ENCODE measurements around the gene TES. TPM values are rescaled to one million over a fixed set of nuclear protein-coding genes. Genes with fewer than 3 reads are reported as not detected.

Gene TES
- total RNA-seq, 1 experiment from 2014 or later: 120 TPM

DNA sequence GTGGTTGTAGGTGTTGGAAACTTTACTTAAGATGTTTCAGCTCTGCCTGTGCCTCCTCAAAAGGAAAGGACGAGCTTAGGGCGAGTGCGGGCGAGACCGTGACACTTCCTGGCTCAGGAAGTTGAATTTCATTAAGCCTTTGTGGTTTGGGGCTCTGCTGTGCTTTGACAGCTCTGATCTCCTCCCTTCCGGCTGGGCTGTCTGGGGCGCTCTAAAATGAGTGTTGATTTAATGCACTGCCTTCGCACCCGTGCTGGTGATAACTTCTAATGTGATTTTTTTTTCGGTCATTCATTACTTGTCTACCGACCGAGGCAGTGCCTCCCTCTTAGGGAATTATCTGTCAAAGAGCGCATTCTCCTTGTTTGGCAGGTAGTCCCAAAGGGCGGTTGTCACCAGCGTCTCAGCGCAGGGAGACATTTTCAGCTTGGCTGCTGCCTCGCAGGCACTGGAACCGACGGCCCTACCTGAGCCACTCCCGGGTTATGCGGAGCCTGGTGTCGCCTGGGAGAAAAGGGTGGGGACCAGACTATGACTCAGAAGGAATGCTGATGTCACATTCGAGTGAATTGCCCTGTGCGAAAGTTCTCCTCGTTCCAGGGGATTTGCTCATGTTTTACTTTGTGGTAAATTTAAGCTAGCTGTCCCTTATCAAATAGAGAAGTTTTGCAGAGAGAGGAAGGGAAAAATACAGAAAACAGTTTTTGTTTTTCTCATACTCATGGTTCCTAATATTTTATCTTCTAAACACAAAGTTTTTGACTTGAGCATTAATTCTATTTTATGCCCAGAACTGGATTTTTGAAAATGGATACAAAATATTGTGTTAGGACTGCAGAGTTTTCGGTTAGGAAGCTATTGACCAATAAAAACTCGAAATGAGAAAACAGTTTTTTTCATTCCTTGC, 920 bp downstream of the TES start:
- H3K27me3 ChIP-seq (ENCODE audit: low read length): no peaks in the 10 kb centered on the region
- BruUV-seq (replicated peaks): TSS peak; percentile 98
- peaks cover 59% of the 10 kb centered on the region for H3K79me2 ChIP-seq (ENCODE audit: low read length)
- H3K36me3 ChIP-seq (ENCODE audit: low read depth, low read length): no peaks in the 10 kb centered on the region; the same call in 1 of the 2 replicates
- H4K20me1 ChIP-seq (ENCODE audit: low read length): peaks cover 46% of the 10 kb centered on the region
- H3F3A ChIP-seq (ENCODE audit: low read length, unreplicated experiment): no peaks in the 10 kb centered on the region
- peak; percentile 75 for ATAC-seq
- ChIA-PET CTCF (interaction anchor here (0.7 to 2.5 kb wide), 3 partner anchors 19 to 315 kb away, joined by 3 to 13 read pairs (median 3); no protein-coding TSS in a partner anchor), POLR2A (ENCODE audit: unreplicated experiment) (interaction anchor here (0.5 to 2.1 kb wide), 11 partner anchors 10 to 633 kb away, joined by 3 to 9 read pairs (median 4); no protein-coding TSS in a partner anchor)
- H3K4me2 ChIP-seq (ENCODE audit: low read length): peak overlapping the region; percentile 94
- TF ChIP-seq EZH2 (IDR thresholded peaks at IDR 0.05; ENCODE audit: low read length, unreplicated experiment) (no peak), EZH2phosphoT487 (IDR thresholded peaks at IDR 0.05; ENCODE audit: borderline replicate concordance, low read length) (no peak)
- TF ChIP-seq, protein P1, sequence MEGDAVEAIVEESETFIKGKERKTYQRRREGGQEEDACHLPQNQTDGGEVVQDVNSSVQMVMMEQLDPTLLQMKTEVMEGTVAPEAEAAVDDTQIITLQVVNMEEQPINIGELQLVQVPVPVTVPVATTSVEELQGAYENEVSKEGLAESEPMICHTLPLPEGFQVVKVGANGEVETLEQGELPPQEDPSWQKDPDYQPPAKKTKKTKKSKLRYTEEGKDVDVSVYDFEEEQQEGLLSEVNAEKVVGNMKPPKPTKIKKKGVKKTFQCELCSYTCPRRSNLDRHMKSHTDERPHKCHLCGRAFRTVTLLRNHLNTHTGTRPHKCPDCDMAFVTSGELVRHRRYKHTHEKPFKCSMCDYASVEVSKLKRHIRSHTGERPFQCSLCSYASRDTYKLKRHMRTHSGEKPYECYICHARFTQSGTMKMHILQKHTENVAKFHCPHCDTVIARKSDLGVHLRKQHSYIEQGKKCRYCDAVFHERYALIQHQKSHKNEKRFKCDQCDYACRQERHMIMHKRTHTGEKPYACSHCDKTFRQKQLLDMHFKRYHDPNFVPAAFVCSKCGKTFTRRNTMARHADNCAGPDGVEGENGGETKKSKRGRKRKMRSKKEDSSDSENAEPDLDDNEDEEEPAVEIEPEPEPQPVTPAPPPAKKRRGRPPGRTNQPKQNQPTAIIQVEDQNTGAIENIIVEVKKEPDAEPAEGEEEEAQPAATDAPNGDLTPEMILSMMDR (conservative IDR thresholded peaks at IDR 0.05; ENCODE audit: low read depth, low read length): no peak
- peak overlapping the region; percentile 98 for H3K9ac ChIP-seq (ENCODE audit: low read length)
- no peaks in the 10 kb centered on the region for H3K9me3 ChIP-seq (ENCODE audit: low read length)
- peaks cover 40% of the 10 kb centered on the region for H3K4me1 ChIP-seq (ENCODE audit: insufficient read depth, low read length)
- intact Hi-C loops (cut with micrococcal nuclease): loop anchor here (1.0 to 5.0 kb wide), 4 partner anchors 21 to 566 kb away; no protein-coding TSS in a partner anchor
- H2AFZ ChIP-seq (ENCODE audit: low read length): peak overlapping the region; percentile 60
- peak overlapping the region; percentile 97 for H3K27ac ChIP-seq (ENCODE audit: low read length)
- H3K9me2 ChIP-seq (replicated peaks; ENCODE audit: low read length): no peaks in the 10 kb centered on the region
- peak; percentile 95 for DNase-seq
- peak overlapping the region; percentile 93 for H3K4me3 ChIP-seq (ENCODE audit: low read length)

DNA sequence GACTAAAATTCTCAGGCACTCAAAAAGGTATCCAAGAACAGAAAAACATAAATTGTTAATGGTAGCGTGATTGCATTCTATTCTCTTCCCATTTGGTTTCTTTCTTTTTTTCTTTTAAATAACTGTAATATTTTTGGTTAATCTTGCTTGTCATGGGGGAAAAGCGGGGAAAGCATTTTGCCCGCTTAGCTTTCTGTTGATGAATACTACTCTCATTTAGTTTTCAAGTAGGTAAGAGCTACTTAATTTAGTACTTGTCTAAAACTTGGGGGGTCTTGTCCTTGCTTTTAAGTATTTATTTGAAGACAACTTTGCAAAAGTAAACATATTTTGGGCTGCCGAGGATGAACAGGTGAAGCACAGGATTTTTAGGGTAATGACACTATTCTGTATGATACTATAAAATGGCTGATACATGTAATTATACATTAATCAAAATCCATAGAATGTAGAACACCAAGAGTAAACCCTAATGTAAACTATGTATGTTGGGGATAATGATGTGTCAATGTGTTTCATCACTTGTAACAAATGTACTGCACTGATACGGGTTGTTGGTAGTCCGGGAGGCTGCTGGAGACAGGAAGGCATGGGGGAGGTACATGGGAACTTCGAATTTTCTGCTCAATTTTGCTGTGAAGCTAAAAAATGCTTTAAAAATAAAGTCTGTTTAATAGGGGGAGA, 1.7 kb downstream of the TES start:
- POLR2A ChIA-PET (ENCODE audit: unreplicated experiment): interaction anchor here (0.5 to 2.1 kb wide), 9 partner anchors 15 to 1058 kb away, joined by 3 to 9 read pairs (median 4); no protein-coding TSS in a partner anchor
- peak overlapping the region; percentile 93 for H3K4me3 ChIP-seq (ENCODE audit: low read length)
- TSS peak; percentile 36 for BruUV-seq (replicated peaks)

More for the DNA sequence above, 1.7 kb downstream of the TES start:
- CTCF ChIA-PET: interaction anchor here (1.1 to 2.5 kb wide), 2 partner anchors 18 to 32 kb away, joined by 3 to 13 read pairs; no protein-coding TSS in a partner anchor
- Histone ChIP-seq H2AFZ (ENCODE audit: low read length) (no peak overlapping the region), H3K9me3 (ENCODE audit: low read length) (no peaks in the 10 kb centered on the region), H3F3A (ENCODE audit: low read length, unreplicated experiment) (peaks cover 6% of the 10 kb centered on the region), H3K9me2 (replicated peaks; ENCODE audit: low read length) (no peaks in the 10 kb centered on the region), H3K9ac (ENCODE audit: low read length) (peak overlapping the region; percentile 98), H3K27ac (ENCODE audit: low read length) (peak overlapping the region; percentile 97), H3K79me2 (ENCODE audit: low read length) (peaks cover 67% of the 10 kb centered on the region), H3K36me3 (ENCODE audit: low read depth, low read length) (no peaks in the 10 kb centered on the region; the same call in 1 of the 2 replicates), H3K27me3 (ENCODE audit: low read length) (no peaks in the 10 kb centered on the region), H3K4me2 (ENCODE audit: low read length) (peak overlapping the region; percentile 94), H3K4me1 (ENCODE audit: insufficient read depth, low read length) (peaks cover 48% of the 10 kb centered on the region), H4K20me1 (ENCODE audit: low read length) (peaks cover 53% of the 10 kb centered on the region)
- TF ChIP-seq, protein P1 (conservative IDR thresholded peaks at IDR 0.05; ENCODE audit: low read depth, low read length): no peak
- no peak for TF ChIP-seq EZH2phosphoT487 (IDR thresholded peaks at IDR 0.05; ENCODE audit: borderline replicate concordance, low read length)
- TF ChIP-seq EZH2 (IDR thresholded peaks at IDR 0.05; ENCODE audit: low read length, unreplicated experiment): no peak
- intact Hi-C loops (cut with micrococcal nuclease): loop anchor here (1.0 to 5.0 kb wide), 4 partner anchors 20 to 565 kb away; no protein-coding TSS in a partner anchor
- no peak for ATAC-seq
- DNase-seq: no peak
